Upper lobe of left lung (tissue), 4 donors: ENCODE results near the gene HYCC1.

Experiments used
- EP300 ChIP-seq, 4 donors: sonication (generic); formaldehyde crosslinking; IDR thresholded peaks; one replicate each; pipeline ENCODE4 v1.5.1; 2017; ENCODE audit warnings: antibody characterized with exemption in 4 of 4, control low read depth in 2 of 4
- POLR2A ChIP-seq, 4 donors: fragments of 450-650 bp; IDR thresholded peaks; one replicate each; pipeline ENCODE4 v1.5.1; 2016 to 2017; ENCODE audit warnings: antibody characterized with exemption in 4 of 4, mild to moderate bottlenecking in 2 of 4
- POLR2AphosphoS5 ChIP-seq, 2 donors: sonication (generic); formaldehyde crosslinking; IDR thresholded peaks; one replicate each; pipeline ENCODE4 v1.5.1; 2017; ENCODE audit warnings: antibody characterized with exemption in 2 of 2
- TF ChIP-seq, protein P1 (sequence below), 6 experiments: fragments of 450-650 bp in 4 of 6; fragments of 200-600 bp in 2 of 6; sonication (generic) in 2 of 6; IDR thresholded peaks; one replicate each; pipeline ENCODE4 v1.5.1; 2016 to 2019; ENCODE audit warnings: antibody characterized with exemption in 6 of 6

DNA sequence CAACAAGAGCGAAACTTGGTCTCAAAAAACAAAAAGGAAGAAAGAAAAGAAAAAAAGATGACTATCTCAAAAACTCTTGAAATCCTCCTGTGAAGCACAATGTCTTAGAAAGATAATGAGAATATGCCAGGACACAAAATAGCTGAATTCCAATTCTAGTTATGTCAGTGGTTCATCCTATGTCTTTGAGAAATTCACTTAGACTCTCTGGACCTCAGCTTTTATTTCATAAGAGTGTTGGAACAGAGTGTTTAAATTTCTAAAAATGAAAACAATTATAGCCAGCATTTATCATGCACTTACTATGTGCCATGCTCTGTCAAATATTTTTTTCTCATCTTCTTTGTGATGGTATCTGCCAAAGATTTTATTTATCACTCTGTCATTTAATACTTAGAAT lies 13.3 kb upstream of the HYCC1 start:
- TF ChIP-seq POLR2A (IDR thresholded peaks at IDR 0.05) (no peak), POLR2AphosphoS5 (IDR thresholded peaks at IDR 0.05) (no peak), EP300 (IDR thresholded peaks at IDR 0.05) (no peak)
- TF ChIP-seq, protein P1, sequence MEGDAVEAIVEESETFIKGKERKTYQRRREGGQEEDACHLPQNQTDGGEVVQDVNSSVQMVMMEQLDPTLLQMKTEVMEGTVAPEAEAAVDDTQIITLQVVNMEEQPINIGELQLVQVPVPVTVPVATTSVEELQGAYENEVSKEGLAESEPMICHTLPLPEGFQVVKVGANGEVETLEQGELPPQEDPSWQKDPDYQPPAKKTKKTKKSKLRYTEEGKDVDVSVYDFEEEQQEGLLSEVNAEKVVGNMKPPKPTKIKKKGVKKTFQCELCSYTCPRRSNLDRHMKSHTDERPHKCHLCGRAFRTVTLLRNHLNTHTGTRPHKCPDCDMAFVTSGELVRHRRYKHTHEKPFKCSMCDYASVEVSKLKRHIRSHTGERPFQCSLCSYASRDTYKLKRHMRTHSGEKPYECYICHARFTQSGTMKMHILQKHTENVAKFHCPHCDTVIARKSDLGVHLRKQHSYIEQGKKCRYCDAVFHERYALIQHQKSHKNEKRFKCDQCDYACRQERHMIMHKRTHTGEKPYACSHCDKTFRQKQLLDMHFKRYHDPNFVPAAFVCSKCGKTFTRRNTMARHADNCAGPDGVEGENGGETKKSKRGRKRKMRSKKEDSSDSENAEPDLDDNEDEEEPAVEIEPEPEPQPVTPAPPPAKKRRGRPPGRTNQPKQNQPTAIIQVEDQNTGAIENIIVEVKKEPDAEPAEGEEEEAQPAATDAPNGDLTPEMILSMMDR (IDR thresholded peaks at IDR 0.05) = no peak
